PC-3 (cell line): ENCODE data around the gene HNRNPM. TPM values are rescaled to one million over a fixed set of nuclear protein-coding genes. Genes with fewer than 3 reads are reported as not detected.

Experiments
- ATAC-seq: fragments of 200-7000 bp; cut with Tn5 transposase; 2 replicates; pipeline ENCODE4 v1.9.1; 2020; ENCODE audit warnings: mild to moderate bottlenecking, moderate library complexity
- BruUV-seq: library from RNA; stranded (reverse); fragments of 400-500 nt; replicated peaks from 2 replicates; lab custom pipeline; 2021; lab: Mats Ljungman, UMichigan
- CTCF ChIA-PET: fragments of 300-600 bp; sonication (Branson Sonifier 250); formaldehyde crosslinking; loops from one replicate; lab custom pipeline; 2022; ENCODE audit warnings: antibody characterized with exemption; lab: Charles Lee
- POLR2A ChIA-PET: fragments of 300-600 bp; sonication (Branson Sonifier 250); formaldehyde crosslinking; loops from one replicate; lab custom pipeline; 2022; ENCODE audit warnings: antibody characterized with exemption; ENCODE audit not compliant: unreplicated experiment; lab: Charles Lee
- DNase-seq: peaks from one replicate; pipeline ENCODE4 v3.0.0-alpha.2; 2015
- H2AFZ ChIP-seq: fragments of 300-600 bp; sonication (generic); 2 replicates; pipeline ENCODE4 v1.6.0; 2016; ENCODE audit warnings: antibody characterized with exemption, low read length
- H3F3A ChIP-seq: fragments of 300-600 bp; sonication (generic); one replicate; pipeline ENCODE4 v1.6.0; 2017; ENCODE audit warnings: antibody characterized with exemption, low read length, control low read depth, mild to moderate bottlenecking; ENCODE audit not compliant: unreplicated experiment
- H3K27ac ChIP-seq: fragments of 300-600 bp; sonication (generic); 2 replicates; pipeline ENCODE4 v1.5.1; 2016; ENCODE audit warnings: mild to moderate bottlenecking, low read length
- H3K27me3 ChIP-seq: fragments of 300-600 bp; sonication (generic); 2 replicates; pipeline ENCODE4 v1.6.1; 2016; ENCODE audit warnings: low read length, mixed read lengths
- H3K36me3 ChIP-seq: fragments of 300-600 bp; sonication (generic); 2 replicates; pipeline ENCODE4 v1.6.1; 2016; ENCODE audit warnings: low read depth, mixed run types, low read length, mixed read lengths
- H3K4me1 ChIP-seq: fragments of 300-600 bp; sonication (generic); 2 replicates; pipeline ENCODE4 v1.5.1; 2016; ENCODE audit warnings: low read length; ENCODE audit not compliant: insufficient read depth
- H3K4me2 ChIP-seq: fragments of 300-600 bp; sonication (generic); 2 replicates; pipeline ENCODE4 v1.6.0; 2016; ENCODE audit warnings: low read length
- H3K4me3 ChIP-seq: fragments of 300-600 bp; sonication (generic); 2 replicates; pipeline ENCODE4 v1.5.1; 2016; ENCODE audit warnings: mild to moderate bottlenecking, low read length, mixed read lengths
- H3K79me2 ChIP-seq: fragments of 300-600 bp; sonication (generic); 2 replicates; pipeline ENCODE4 v1.6.1; 2017; ENCODE audit warnings: low read length, mixed read lengths
- H3K9ac ChIP-seq: fragments of 300-600 bp; sonication (generic); 2 replicates; pipeline ENCODE4 v1.6.0; 2016; ENCODE audit warnings: mild to moderate bottlenecking, low read length
- H3K9me2 ChIP-seq: fragments of 300-600 bp; sonication (generic); replicated peaks from 2 replicates; pipeline ENCODE4 v1.6.1; 2016; ENCODE audit warnings: mixed run types, low read length, mixed read lengths
- H3K9me3 ChIP-seq: fragments of 300-600 bp; sonication (generic); 2 replicates; pipeline ENCODE4 v1.6.1; 2016; ENCODE audit warnings: low read length, mixed read lengths
- H4K20me1 ChIP-seq: fragments of 300-600 bp; sonication (generic); 2 replicates; pipeline ENCODE4 v1.6.1; 2016; ENCODE audit warnings: low read length, mixed read lengths
- EZH2 ChIP-seq: fragments of 300-600 bp; sonication (generic); IDR thresholded peaks from one replicate; pipeline ENCODE4 v1.6.1; 2017; ENCODE audit warnings: antibody characterized with exemption, mild to moderate bottlenecking, low read length; ENCODE audit not compliant: unreplicated experiment
- EZH2phosphoT487 ChIP-seq: fragments of 300-600 bp; sonication (generic); IDR thresholded peaks from 2 replicates; pipeline ENCODE4 v1.6.1; 2018; ENCODE audit warnings: mild to moderate bottlenecking, antibody characterized with exemption, low read length, borderline replicate concordance
- intact Hi-C: fragments of 100-400 bp; cut with micrococcal nuclease; formaldehyde crosslinking; loops from 2 replicates; pipeline ENCODE4 v1.9.0; 2023
- total RNA-seq: library from RNA; depleted of rRNA; stranded (reverse); fragments of >200 nt; gene quantifications from 2 replicates; pipeline ENCODE4 v1.2.3, GENCODE V29; 2014
- TF ChIP-seq, protein P1 (sequence below): fragments of 300-600 bp; sonication (generic); conservative IDR thresholded peaks from 2 replicates; pipeline ENCODE4 v1.5.1; 2017; ENCODE audit warnings: antibody characterized with exemption, low read depth, mild to moderate bottlenecking, low read length

The HNRNPM gene
- total RNA-seq, 1 experiment from 2014 or later, result 165 TPM

DNA sequence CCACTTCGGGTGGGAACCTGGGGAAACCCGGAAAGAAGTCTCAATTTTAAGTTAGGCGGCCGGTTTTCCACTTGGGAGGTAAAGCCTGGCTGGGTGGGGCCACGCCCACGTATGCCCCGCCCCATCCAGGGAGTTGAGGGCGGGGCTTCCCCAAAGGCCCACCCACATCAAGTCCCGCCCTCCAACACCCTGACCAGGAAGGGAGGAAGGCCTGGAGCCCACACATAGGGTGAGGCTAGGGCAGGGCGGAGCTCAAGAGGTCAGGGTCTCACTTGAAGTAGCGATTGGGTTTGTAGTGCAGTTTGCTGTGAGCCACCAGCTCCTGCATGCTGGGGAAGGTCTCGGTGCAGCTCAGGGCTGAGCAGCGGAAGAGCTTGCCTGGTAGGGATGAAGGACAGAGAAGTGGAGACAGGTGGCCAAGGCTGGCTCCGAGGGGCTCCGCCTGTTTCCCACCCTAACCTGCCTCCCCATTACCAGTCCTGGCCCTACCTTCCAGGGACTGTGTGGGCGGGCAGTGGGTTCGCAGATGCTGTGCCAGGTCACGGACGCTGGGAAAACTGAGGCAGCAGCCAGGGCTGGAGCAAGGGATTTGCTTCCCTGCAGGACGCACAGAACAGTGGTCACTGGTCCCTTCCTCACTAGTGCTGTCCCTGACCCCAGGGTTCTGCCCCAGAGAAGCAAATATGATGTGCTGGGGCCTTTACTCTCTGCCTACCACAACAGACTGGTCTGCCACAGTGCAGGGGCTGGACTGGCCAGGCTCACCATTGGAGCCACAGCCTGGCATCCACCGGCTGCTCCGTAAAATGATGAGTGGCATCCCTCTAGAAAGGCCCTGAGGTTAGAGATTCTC, 67.6 kb downstream of the HNRNPM start:
- Histone ChIP-seq H3K9me2 (no peaks in the 10 kb centered on the region), H3F3A (no peaks in the 10 kb centered on the region), H3K9me3 (no peaks in the 10 kb centered on the region), H3K4me3 (no peak overlapping the region), H3K4me2 (peak overlapping the region; percentile 78), H4K20me1 (no peaks in the 10 kb centered on the region), H3K27ac (no peak overlapping the region), H3K36me3 (no peaks in the 10 kb centered on the region), H2AFZ (no peak overlapping the region), H3K9ac (no peak overlapping the region), H3K27me3 (no peaks in the 10 kb centered on the region), H3K79me2 (no peaks in the 10 kb centered on the region), H3K4me1 (peaks cover 9% of the 10 kb centered on the region)
- no peak for ATAC-seq
- DNase-seq, result peak; percentile 61
- POLR2A ChIA-PET, result interaction anchor here (1.8 kb wide), 1 partner anchor 99 kb away, joined by 11 read pairs; the partner anchor contains the start of gene MARCHF2
- BruUV-seq, result no TSS peak
- intact Hi-C loops, result no loop called here
- TF ChIP-seq EZH2 (no peak), EZH2phosphoT487 (no peak)
- TF ChIP-seq, protein P1, sequence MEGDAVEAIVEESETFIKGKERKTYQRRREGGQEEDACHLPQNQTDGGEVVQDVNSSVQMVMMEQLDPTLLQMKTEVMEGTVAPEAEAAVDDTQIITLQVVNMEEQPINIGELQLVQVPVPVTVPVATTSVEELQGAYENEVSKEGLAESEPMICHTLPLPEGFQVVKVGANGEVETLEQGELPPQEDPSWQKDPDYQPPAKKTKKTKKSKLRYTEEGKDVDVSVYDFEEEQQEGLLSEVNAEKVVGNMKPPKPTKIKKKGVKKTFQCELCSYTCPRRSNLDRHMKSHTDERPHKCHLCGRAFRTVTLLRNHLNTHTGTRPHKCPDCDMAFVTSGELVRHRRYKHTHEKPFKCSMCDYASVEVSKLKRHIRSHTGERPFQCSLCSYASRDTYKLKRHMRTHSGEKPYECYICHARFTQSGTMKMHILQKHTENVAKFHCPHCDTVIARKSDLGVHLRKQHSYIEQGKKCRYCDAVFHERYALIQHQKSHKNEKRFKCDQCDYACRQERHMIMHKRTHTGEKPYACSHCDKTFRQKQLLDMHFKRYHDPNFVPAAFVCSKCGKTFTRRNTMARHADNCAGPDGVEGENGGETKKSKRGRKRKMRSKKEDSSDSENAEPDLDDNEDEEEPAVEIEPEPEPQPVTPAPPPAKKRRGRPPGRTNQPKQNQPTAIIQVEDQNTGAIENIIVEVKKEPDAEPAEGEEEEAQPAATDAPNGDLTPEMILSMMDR, result no peak
- CTCF ChIA-PET, result interaction anchor here (0.5 kb wide), 1 partner anchor 41 kb away, joined by 5 read pairs; no protein-coding TSS in a partner anchor

DNA sequence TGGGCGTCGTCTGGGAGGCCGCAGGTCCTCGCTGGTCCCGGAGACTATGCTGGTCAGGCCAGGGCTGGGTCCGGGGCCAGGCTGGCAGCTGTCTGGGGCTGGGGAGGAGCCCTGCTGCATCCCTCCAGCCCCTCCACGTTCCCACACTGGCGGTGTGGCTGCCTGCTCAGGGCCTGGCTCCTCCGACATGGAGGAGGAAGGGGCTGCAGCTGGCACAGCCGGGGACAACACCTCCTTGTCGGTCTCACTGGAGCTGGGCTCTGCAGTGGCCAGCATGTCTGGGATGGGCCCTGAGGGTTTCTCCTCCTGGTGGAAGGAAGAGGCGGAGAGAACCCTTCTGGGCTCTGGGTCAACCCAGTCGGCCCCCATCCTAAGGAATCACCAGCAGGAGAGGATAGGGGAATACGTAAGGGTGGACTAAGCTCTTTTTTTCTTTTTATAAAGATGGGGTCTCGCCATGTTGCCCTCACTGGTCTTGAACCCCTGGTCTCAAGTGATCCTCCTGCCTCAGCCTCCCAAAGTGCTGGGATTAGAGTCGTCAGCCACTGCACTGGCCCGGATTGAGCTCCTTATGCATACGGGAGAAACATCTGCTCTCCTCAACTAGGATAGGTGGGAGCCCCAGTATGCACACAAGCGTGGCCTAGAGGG, 68.4 kb downstream of the HNRNPM start:
- DNase-seq (no peak), ATAC-seq (no peak)
- TF ChIP-seq EZH2phosphoT487, result no peak
- TF ChIP-seq EZH2, result no peak
- TF ChIP-seq, protein P1, result no peak
- peak overlapping the region; percentile 98 for H3K9ac ChIP-seq
- CTCF ChIA-PET, result interaction anchor here (0.5 to 1.5 kb wide), 8 partner anchors 8 to 100 kb away, joined by 3 to 9 read pairs (median 6); partner anchors contain the start of gene MARCHF2
- H4K20me1 ChIP-seq, result no peaks in the 10 kb centered on the region
- no peaks in the 10 kb centered on the region for H3K36me3 ChIP-seq
- H3K79me2 ChIP-seq, result no peaks in the 10 kb centered on the region
- H3K27ac ChIP-seq, result peak overlapping the region; percentile 91
- H3K4me2 ChIP-seq, result peak overlapping the region; percentile 78
- TSS peak; percentile 79 for BruUV-seq
- H3K27me3 ChIP-seq, result no peaks in the 10 kb centered on the region
- POLR2A ChIA-PET, result interaction anchor here (0.5 to 1.8 kb wide), 8 partner anchors 13 to 569 kb away, joined by 3 to 27 read pairs (median 8); partner anchors contain the start of gene MARCHF2
- no peaks in the 10 kb centered on the region for H3F3A ChIP-seq
- peak overlapping the region; percentile 85 for H2AFZ ChIP-seq
- peaks cover 9% of the 10 kb centered on the region for H3K4me1 ChIP-seq
- no peaks in the 10 kb centered on the region for H3K9me2 ChIP-seq
- H3K9me3 ChIP-seq, result no peaks in the 10 kb centered on the region
- intact Hi-C loops, result loop anchor here (1.0 kb wide), 1 partner anchor 12 kb away; no protein-coding TSS in a partner anchor
- peak overlapping the region; percentile 78 for H3K4me3 ChIP-seq
